DMS53 (cell line): ENCODE data around the gene FGD2.

Experiments
- DNase-seq: peaks from one replicate; lab custom pipeline; 2025; lab: John Stamatoyannopoulos, UW

The FGD2 gene

GRCh38 chr6:37018198-37019064 lies 13.0 kb downstream of the FGD2 start:
- peak; percentile 91 for DNase-seq

GRCh38 chr6:37019065-37019450 lies 13.6 kb downstream of the FGD2 start:
- DNase-seq = peak; percentile 70

DNA sequence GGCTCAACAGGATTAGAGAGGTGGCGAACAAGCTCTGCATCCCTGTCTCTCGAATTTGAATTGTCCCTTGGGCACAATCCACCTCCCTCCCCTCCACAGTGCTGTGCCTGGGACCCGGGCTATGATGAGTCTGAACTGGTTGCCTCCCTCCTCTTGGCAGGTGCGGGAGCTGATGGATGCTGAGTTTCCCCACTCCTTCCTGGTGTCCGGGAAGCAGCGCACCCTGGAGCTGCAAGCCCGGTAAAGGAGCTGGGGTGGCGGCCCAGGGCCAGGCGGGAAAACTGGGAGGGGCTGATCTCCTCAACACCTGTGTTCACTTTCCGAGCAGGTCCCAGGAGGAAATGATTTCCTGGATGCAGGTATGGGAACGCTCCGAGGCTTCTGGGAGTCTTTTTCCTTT lies 14.9 kb downstream of the FGD2 start:
- peak; percentile 79 for DNase-seq

GRCh38 chr6:37020812-37021211 lies 15.4 kb downstream of the FGD2 start:
- peak; percentile 8 for DNase-seq

GRCh38 chr6:37021356-37022129 lies 16.1 kb downstream of the FGD2 start:
- peak; percentile 48 for DNase-seq

DNA sequence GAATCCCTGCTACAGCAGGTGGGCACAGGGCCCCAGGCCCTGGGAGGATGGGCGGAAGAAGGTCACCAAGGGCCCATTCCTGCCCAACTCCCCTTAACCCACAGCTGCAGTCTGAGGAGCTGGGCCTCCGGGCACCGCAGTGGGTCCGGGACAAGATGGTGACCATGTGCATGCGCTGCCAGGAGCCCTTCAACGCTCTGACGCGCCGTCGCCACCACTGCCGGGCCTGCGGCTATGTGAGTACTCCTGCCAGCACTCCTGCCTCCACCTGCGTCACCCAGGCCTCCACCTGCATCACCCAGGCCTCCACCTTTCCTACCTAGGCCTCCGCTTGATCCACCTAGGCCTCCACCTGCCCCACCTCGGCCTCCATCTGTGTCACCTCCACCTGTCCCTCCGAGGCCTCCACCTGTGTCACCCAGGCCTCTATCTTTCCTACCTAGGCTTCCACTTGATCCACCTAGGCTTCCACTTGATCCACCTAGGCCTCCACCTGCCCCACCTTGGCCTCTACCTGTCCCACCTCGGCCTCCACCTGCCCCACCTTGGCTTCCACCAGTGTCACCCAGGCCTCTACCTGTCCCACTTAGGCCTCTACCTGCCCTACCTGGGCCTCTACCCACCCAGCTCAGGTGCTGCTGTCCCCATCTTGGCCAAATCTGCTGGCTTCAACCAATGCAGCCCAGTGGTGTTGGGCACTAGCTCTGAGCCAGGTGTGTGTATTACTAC lies 16.8 kb downstream of the FGD2 start:
- DNase-seq = no peak

- peak; percentile 86 for DNase-seq
Measured at GRCh38 chr6:37024656-37025337, 19.3 kb downstream of the FGD2 start.

DNA sequence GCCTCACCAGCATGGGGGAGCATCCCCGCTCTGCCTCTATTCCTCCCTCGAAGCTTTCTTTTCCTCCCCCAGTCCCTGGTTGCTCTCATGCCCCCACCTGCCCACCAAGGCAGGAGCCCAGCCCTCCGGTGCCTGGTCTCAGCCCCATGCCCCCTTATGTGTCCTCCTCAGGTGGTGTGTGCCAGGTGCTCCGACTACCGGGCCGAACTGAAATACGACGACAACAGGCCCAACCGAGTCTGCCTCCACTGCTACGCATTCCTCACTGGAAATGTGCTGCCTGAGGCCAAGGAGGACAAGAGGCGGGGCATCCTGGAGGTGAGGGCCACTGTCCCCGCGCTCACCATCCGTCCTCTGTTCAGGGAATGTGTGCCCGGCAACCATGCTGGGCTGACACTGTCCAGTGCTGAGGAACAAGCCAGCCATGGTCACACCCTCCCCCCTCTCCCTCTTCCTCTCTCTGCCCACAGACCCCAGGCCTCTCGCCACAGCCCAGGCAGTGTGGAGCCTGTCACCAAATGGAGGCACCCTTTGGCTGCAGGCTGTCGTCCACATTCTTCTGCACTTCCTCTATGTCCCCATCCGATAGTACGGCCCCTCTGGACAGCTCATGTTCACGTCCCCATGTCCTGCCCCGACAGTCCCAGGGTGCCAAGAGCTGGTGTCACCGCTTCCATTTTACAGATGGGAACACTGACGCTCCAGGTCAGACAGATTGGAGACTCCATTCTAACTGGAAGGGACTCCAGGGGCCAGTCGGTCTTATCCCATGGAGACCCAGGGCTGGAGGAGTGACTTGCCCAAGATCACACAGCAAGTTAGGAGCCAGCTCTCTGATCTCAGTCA lies 20.4 kb downstream of the FGD2 start:
- DNase-seq = no peak

DNA sequence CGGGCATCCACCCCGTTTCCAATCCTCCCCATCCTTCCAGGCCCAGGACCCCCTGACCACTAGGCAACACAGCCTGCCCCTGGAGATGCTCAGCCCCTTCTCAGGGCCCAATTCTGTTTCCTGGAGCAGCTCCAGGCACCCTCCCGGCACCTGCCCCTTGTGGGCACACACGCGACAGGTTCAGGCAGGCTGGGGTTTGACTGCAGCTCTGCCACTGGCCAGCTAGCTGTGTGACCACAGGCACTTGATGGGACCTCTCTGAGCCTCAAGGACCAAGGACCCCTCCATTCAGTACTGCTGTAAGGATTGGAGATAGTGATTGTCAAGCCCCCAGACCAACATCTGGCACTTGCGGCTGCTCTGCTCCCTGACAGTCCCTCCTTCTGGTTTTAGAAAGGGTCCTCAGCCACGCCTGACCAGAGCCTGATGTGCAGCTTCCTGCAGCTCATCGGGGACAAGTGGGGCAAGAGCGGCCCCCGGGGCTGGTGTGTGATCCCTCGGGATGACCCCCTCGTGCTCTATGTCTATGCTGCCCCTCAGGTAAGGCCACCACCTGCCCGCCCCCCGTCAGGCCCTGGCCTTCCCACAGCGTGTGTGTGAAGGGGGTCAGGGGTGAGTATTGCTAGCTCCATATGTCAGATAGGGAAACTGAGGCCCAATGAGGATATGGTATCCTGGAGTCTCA lies 21.7 kb downstream of the FGD2 start:
- DNase-seq = no peak

DNA sequence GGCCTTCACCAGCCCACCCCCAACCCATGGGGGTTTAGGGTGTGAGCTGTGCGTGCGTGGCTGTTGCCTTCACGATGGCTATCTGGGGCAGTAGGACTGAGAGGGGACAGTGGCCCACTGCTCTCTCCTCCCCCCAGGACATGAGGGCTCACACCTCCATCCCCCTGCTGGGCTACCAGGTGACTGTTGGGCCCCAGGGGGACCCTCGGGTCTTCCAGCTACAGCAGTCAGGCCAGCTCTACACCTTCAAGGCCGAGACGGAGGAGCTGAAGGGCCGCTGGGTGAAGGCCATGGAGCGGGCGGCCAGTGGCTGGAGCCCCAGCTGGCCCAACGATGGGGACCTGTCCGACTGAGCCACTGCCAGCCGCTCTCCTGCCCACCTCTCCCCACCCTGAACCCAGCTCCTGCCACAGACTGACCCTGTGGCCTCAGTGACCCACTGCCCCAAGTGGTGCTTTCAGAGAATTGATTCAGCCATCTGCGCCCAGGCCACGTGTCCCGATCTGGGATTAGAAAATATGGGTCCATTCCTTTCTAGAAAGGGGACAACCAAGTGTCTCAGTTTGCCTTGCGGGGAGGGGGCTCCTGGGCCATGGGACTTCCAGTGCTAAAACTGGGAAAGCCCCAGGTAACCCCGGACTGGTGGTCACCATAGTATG lies 22.5 kb downstream of the FGD2 start:
- no peak for DNase-seq

GRCh38 chr6:37029249-37029971 lies 24.0 kb downstream of the FGD2 start:
- DNase-seq = peak; percentile 91

DNA sequence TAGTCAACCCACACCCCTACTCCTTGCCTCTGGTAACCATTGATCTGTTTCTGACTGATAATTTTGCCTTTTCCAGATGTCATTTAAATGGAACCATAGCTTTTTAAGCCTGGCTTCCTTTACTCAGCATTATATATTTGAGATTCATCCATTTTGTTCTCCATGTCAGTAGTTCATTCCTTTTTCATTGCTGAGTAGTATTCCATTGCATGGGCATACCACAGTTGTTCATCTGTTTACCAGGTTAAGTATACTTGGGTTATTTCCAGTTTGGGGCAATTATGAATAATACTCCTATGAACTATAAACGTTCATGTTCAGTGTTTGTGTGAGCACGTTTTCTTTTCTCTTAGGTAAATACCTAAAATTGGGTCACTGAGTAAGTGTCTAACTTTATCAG lies 25.1 kb downstream of the FGD2 start:
- no peak for DNase-seq

GRCh38 chr6:37032239-37032638 lies 26.8 kb downstream of the FGD2 start:
- DNase-seq = no peak

- no peak for DNase-seq
Measured at GRCh38 chr6:37033255-37033654, 27.8 kb downstream of the FGD2 start.

DNA sequence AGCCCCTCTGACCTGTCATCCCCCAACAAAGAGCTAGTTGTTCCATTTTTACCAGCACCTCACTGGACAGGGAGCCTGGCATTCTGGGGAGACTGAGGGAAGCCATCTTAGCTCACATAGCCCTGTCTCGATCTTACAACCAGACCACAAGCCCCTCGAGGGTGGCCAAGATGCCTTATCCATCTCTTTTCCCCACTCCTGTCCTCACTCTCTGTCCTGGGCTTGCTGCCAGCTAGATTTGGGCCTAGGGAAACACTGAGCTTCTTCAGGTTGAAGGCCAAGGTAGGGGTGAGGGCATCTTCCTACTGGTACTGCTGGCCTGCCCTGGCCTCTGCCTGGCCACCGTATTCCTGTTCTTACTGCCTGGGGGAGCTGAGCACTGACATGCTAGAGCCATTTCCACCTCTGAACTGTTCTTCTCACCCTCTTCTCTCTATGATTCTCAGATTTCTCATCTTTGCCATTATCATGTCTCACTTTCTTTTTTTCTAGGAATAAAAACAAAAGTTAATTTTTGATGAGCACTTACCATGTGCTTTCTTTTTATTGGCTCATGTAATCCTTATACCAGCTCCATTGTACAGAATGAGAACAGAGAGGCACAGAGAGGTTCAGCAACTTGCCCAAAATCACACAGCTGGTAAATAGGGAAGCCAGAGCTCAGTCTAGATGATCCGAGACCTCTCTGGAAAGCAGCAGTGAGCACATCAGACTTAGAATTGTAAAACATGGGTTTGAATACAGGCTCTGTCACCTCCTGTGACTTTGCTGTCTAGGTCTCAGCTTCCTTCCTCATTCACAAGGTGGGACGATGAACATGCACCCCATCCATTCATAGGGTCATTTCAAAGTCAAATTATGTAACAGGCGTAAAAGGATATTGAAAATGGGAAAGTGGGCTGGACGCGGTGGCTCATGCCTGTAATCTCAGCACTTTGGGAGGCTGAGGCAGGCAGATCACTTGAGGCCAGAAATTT lies 28.7 kb downstream of the FGD2 start:
- no peak for DNase-seq

- DNase-seq = no peak
Measured at GRCh38 chr6:37036146-37036545, 30.7 kb downstream of the FGD2 start.

DNA sequence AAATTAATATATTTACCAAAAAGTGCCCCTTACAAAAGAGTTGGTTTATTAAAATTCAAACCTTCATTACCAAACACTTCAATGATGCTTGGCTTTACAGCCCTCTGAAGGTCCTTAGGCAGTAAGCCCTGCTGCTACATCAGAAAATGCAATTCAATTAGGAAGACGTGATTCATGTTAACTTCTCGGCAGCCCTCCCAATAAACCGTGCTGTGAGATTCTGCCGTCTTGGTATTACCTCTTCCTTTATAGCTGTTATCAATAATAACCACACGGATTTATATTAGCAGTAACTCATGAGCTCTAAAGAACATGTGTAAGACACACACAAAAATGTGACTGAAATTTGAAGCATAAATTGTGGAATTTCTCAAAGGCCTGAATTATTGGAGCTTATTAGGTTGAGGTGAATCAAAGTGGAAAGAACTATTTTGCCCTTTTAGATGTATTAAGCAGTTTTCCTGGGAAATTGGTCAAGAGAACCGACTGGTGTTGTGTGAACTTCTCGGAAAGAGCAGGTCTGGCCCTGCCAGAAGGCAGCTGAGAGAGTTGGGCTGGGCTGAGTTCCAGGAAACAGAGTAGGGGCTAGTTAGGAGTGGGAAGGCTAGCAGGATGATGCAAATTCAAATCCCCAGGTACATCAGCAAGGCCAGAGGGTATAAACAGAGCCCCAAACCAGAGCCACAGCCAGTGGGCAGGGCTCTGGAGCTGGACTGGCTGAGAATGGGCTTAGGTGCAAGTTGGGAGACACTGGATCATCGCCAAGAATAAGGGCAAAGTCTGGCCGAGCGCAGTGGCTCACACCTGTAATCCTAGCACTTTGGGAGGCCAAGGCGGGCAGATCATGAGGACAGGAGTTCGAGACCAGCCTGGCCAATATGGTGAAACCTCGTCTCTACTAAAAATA lies 33.1 kb downstream of the FGD2 start:
- peak; percentile 18 for DNase-seq
